K562 (cell line): ENCODE data around the gene FTO. TPM values are rescaled to one million over a fixed set of nuclear protein-coding genes. Genes with fewer than 3 reads are reported as not detected.

Experiments used
- ATAC-seq: fragments of 200-7000 bp; cut with Tn5 transposase; 3 replicates; pipeline ENCODE4 v1.9.1; 2020; ENCODE audit warnings: moderate library complexity
- BruUV-seq: library from RNA; stranded (reverse); fragments of 400-500 nt; replicated peaks from 2 replicates; lab custom pipeline; 2021; lab: Mats Ljungman, UMichigan
- CTCF ChIA-PET: fragments of 300-600 bp; formaldehyde crosslinking; extraction: SDS; loops from one replicate; lab custom pipeline; 2021; ENCODE audit warnings: low intra/inter-chr PET ratio; lab: Yijun Ruan, JAX
- POLR2A ChIA-PET: fragments of 300-600, 350-650 bp; sonication (Branson Sonifier 250); formaldehyde crosslinking; extraction: SDS; loops from one replicate; lab custom pipeline; 2021; ENCODE audit warnings: antibody characterized with exemption, inconsistent platforms; lab: Yijun Ruan, JAX
- DNase-seq, 4 experiments: peaks; one replicate each; pipeline versions ENCODE4 v3.0.0 to v3.0.0-alpha.2; 2011 to 2018; ENCODE audit warnings: low spot score in 3 of 4, mixed read lengths in 3 of 4; ENCODE audit errors: extremely low read depth in 1 of 4
- FAIRE-seq: peaks from 2 replicates; lab custom pipeline; 2011; peaks lifted over from hg19 to GRCh38; lab: Jason Lieb, UNC
- H2AFZ ChIP-seq: 2 replicates; pipeline ENCODE4 v1.6.0; 2011; ENCODE audit warnings: low read depth, low read length, control low read depth, inconsistent platforms
- H3K27ac ChIP-seq: fragments of 200-600 bp; 3 replicates; pipeline ENCODE4 v1.8.0; 2011; ENCODE audit warnings: low read depth, mild to moderate bottlenecking, control low read depth, inconsistent platforms, low read length, moderate library complexity, mixed read lengths; ENCODE audit errors: extremely low read depth
- H3K27me3 ChIP-seq, 2 experiments: fragments of 300-600 bp in 1 of 2; 2 replicates in 1 of 2; 3 replicates in 1 of 2; pipeline versions ENCODE4 v1.6.0 to v1.8.0; 2011; ENCODE audit warnings: inconsistent platforms in 2 of 2, low read length in 2 of 2, mild to moderate bottlenecking in 1 of 2, mixed read lengths in 1 of 2, moderate library complexity in 1 of 2; ENCODE audit not compliant: control insufficient read depth in 2 of 2, insufficient read depth in 2 of 2
- H3K36me3 ChIP-seq: fragments of 300-600 bp; 3 replicates; pipeline ENCODE4 v1.8.0; 2011; ENCODE audit warnings: mild to moderate bottlenecking, low read length, inconsistent platforms; ENCODE audit not compliant: control insufficient read depth, insufficient read depth
- H3K4me1 ChIP-seq, 2 experiments: fragments of 200-600 bp in 1 of 2; replicated peaks in 1 of 2; 2 replicates in 1 of 2; 3 replicates in 1 of 2; pipeline versions ENCODE4 v1.5.1 to v1.8.0; 2011; ENCODE audit warnings: inconsistent platforms in 2 of 2, low read length in 2 of 2, mild to moderate bottlenecking in 1 of 2, mixed read lengths in 1 of 2, moderate library complexity in 1 of 2; ENCODE audit not compliant: control insufficient read depth in 2 of 2, insufficient read depth in 2 of 2
- H3K4me2 ChIP-seq: 2 replicates; pipeline ENCODE4 v1.6.1; 2011; ENCODE audit warnings: low read length, control low read depth, inconsistent platforms, mixed read lengths; ENCODE audit not compliant: insufficient read depth
- H3K4me3 ChIP-seq: fragments of 200-600 bp; sonication (generic), shearing (Covaris generic); 2 replicates; pipeline ENCODE4 v1.5.1; 2016; ENCODE audit warnings: control low read depth, inconsistent platforms
- H3K79me2 ChIP-seq: fragments of 200-600 bp; 3 replicates; pipeline ENCODE4 v1.8.0; 2011; ENCODE audit warnings: low read length, inconsistent platforms; ENCODE audit not compliant: control insufficient read depth, insufficient read depth
- H3K9ac ChIP-seq, 2 experiments: 2 replicates each; pipeline versions ENCODE4 v1.6.0 to v1.6.1; 2011; ENCODE audit warnings: low read depth in 2 of 2, low read length in 2 of 2, control low read depth in 1 of 2, inconsistent platforms in 1 of 2, mild to moderate bottlenecking in 1 of 2, mixed read lengths in 1 of 2; ENCODE audit not compliant: insufficient read depth in 1 of 2
- H3K9me1 ChIP-seq: one replicate; pipeline ENCODE4 v1.6.0; 2011; ENCODE audit warnings: inconsistent platforms, mild to moderate bottlenecking, low read length, moderate library complexity; ENCODE audit not compliant: control insufficient read depth, insufficient read depth
- H3K9me3 ChIP-seq: replicated peaks from 2 replicates; pipeline ENCODE4 v1.5.1; 2011; ENCODE audit warnings: low read depth, low read length, inconsistent platforms; ENCODE audit not compliant: control insufficient read depth, insufficient read depth
- H4K20me1 ChIP-seq: replicated peaks from 2 replicates; pipeline ENCODE4 v1.6.1; 2011; ENCODE audit warnings: low read length, inconsistent platforms, mixed read lengths; ENCODE audit not compliant: control insufficient read depth, insufficient read depth
- MYNN ChIP-seq, 2 experiments: sonication (generic); formaldehyde crosslinking in 1 of 2; IDR thresholded peaks; 2 replicates each; pipeline versions ENCODE4 v1.5.0 to v1.6.1; 2016 to 2020; ENCODE audit warnings: antibody characterized with exemption in 1 of 2, missing genetic modification reagents in 1 of 2
- NCOA4 ChIP-seq: fragments of 450-650 bp; IDR thresholded peaks from 2 replicates; pipeline ENCODE4 v1.6.1; 2018; ENCODE audit warnings: mild to moderate bottlenecking; ENCODE audit not compliant: partially characterized antibody
- PTRF ChIP-seq: fragments of 450-650 bp; IDR thresholded peaks from 2 replicates; pipeline ENCODE4 v1.6.1; 2016; ENCODE audit warnings: mild to moderate bottlenecking, missing genetic modification characterization, missing compliant biosample characterization
- RBFOX2 ChIP-seq: fragments of 200-400 bp; formaldehyde crosslinking; IDR thresholded peaks from 2 replicates; pipeline ENCODE4 v1.6.1; 2017; ENCODE audit warnings: low read depth, mild to moderate bottlenecking, low read length, moderate library complexity
- ZNF311 ChIP-seq: fragments of 250-450 bp; sonication (Bioruptor Pico); IDR thresholded peaks from 2 replicates; pipeline ENCODE4 v1.4.0; 2020; ENCODE audit warnings: mild to moderate bottlenecking, moderate library complexity
- WGBS: fragments of 100-300 bp; shearing (Covaris generic); methylation state at CpG from one replicate; pipeline ENCODE4 v1.1.6; 2016; ENCODE audit warnings: low coverage, mixed read lengths; ENCODE audit not compliant: insufficient coverage; ENCODE audit errors: missing lambda C conversion rate; 5-methylcytosine and 5-hydroxymethylcytosine counted together
- in situ Hi-C: fragments of 300-500 bp; cut with MboI; formaldehyde crosslinking; loops from 4 replicates; pipeline ENCODE4 v1.15.0; 2018; ENCODE audit warnings: inconsistent platforms, mixed read lengths
- intact Hi-C: fragments of 100-400 bp; cut with micrococcal nuclease; formaldehyde crosslinking; loops from 2 replicates; pipeline ENCODE4 v1.14.2; 2022
- polyA plus RNA-seq, 8 experiments: library from polyadenylated mRNA; depleted of rRNA in 4 of 8; stranded (reverse) in 5 of 8; unstranded in 3 of 8; fragments of >200 nt; fragmentation: Nextera tagmentation in 2 of 8; fragmentation: Illumina TruSeq in 1 of 8; extraction: Ambion mirVana in 2 of 8; extraction: Trizol in 1 of 8; gene quantifications; 2 replicates each; pipeline versions ENCODE4 v1.2.1 to v1.2.3, GENCODE V29; 2011 to 2014; ENCODE audit warnings: inconsistent platforms in 1 of 8, missing spikeins in 1 of 8
- total RNA-seq, 7 experiments: library from RNA; depleted of rRNA in 6 of 7; stranded (reverse); fragments of >200 nt in 6 of 7; fragmentation: Illumina TruSeq in 2 of 7; extraction: Trizol in 2 of 7; gene quantifications; 2 replicates each; pipeline versions ENCODE4 v1.2.1 to v1.2.3, GENCODE V29; 2011 to 2021; ENCODE audit warnings: low replicate concordance in 1 of 7
- TF ChIP-seq, protein P1 (sequence below): sonication (generic); formaldehyde crosslinking; IDR thresholded peaks from 2 replicates; pipeline ENCODE4 v1.8.1; 2023; ENCODE audit warnings: mild to moderate bottlenecking, missing genetic modification reagents, moderate library complexity

The FTO gene
- total and polyA plus RNA-seq, 9 of the 15 experiments (the other 6 are each of a cell fraction or from before 2014, with no cell fraction given): 11.3 to 27.7 (median 25.5) TPM

- Histone ChIP-seq H3K27ac (no peak overlapping the region), H3K9ac (no peak overlapping the region), H4K20me1 (no peaks in the 10 kb centered on the region), H3K4me2 (no peak overlapping the region), H3K79me2 (no peaks in the 10 kb centered on the region), H3K36me3 (no peaks in the 10 kb centered on the region), H3K9me1 (no peaks in the 10 kb centered on the region), H3K4me1 (no peaks in the 10 kb centered on the region), H3K4me3 (no peak overlapping the region), H3K9me3 (no peaks in the 10 kb centered on the region), H3K27me3 (no peaks in the 10 kb centered on the region; a peak in 1 of 5 replicates), H2AFZ (no peak overlapping the region)
- ChIA-PET CTCF (no interaction called here), POLR2A (no interaction called here)
- TF ChIP-seq RBFOX2: no peak
- TF ChIP-seq, protein P1, sequence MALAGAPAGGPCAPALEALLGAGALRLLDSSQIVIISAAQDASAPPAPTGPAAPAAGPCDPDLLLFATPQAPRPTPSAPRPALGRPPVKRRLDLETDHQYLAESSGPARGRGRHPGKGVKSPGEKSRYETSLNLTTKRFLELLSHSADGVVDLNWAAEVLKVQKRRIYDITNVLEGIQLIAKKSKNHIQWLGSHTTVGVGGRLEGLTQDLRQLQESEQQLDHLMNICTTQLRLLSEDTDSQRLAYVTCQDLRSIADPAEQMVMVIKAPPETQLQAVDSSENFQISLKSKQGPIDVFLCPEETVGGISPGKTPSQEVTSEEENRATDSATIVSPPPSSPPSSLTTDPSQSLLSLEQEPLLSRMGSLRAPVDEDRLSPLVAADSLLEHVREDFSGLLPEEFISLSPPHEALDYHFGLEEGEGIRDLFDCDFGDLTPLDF (CRISPR knock-in tag): no peak
- no peak for TF ChIP-seq NCOA4
- no peak for TF ChIP-seq ZNF311 (CRISPR knock-in tag)
- no peak for TF ChIP-seq MYNN (IDR thresholded peaks at IDR 0.05)
- no peak for TF ChIP-seq MYNN (CRISPR knock-in tag; IDR thresholded peaks at IDR 0.05)
- TF ChIP-seq PTRF: no peak
- FAIRE-seq: no peak
- BruUV-seq: no TSS peak
- DNase-seq: no peak
- intact Hi-C loops: no loop called here
- no peak for ATAC-seq
- 4% methylated on average over 2 of the region's 2 CpGs for WGBS
- in situ Hi-C loops: no loop called here
These were observed 208.2 kb downstream of the FTO start for GRCh38 chr16:53912155-53912554.
